ENCODE results near the gene PEX13. TPM values are rescaled to one million over a fixed set of nuclear protein-coding genes. Genes with fewer than 3 reads are reported as not detected.

The PEX13 gene
- total and polyA plus RNA-seq, 2 donors (not counting 3 experiments of a cell fraction or from before 2014, with no cell fraction given) = 18.0 to 21.0 TPM

- no peak for TF ChIP-seq EZH2 (IDR thresholded peaks at IDR 0.05; ENCODE audit: borderline replicate concordance, low read depth, low read length, severe bottlenecking)
- TF ChIP-seq JUN (IDR thresholded peaks at IDR 0.05; ENCODE audit: borderline replicate concordance, insufficient read depth, insufficient read length, low read depth) = no peak
- TF ChIP-seq MAX (IDR thresholded peaks at IDR 0.05; ENCODE audit: insufficient read depth, insufficient read length) = no peak
- no peak for TF ChIP-seq POLR2A (IDR thresholded peaks at IDR 0.05; ENCODE audit: low read depth, low read length)
- no peak for TF ChIP-seq CTCF (IDR thresholded peaks at IDR 0.05; ENCODE audit: extremely low read depth in 1 of 2, insufficient read depth in 1 of 2, low read depth in 1 of 2, low read length in 2 of 2)
- TF ChIP-seq FOS (IDR thresholded peaks at IDR 0.05; ENCODE audit: borderline replicate concordance, insufficient read depth, low read length) = no peak
- TF ChIP-seq POLR2AphosphoS5 (IDR thresholded peaks at IDR 0.05; ENCODE audit: insufficient read depth, low read depth, low read length) = no peak
- no peak for TF ChIP-seq GATA2 (IDR thresholded peaks at IDR 0.05; ENCODE audit: insufficient read depth, insufficient read length, low read depth, low read length)
- TF ChIP-seq MYC (IDR thresholded peaks at IDR 0.05; ENCODE audit: low read depth, low read length) = no peak
- intact Hi-C loops (cut with micrococcal nuclease) = no loop called here
- Histone ChIP-seq H4K20me1 (replicated peaks; ENCODE audit: control insufficient read depth, extremely low read depth, insufficient read depth, low read length) (no peaks in the 10 kb centered on the region), H3K9ac (replicated peaks; ENCODE audit: extremely low read depth, insufficient read depth, low read length) (no peak overlapping the region), H3K9me3 (replicated peaks; ENCODE audit: control insufficient read depth, insufficient read depth, low read length) (no peaks in the 10 kb centered on the region), H3K36me3 (ENCODE audit: control insufficient read depth in 2 of 2, extremely low read depth in 1 of 2, insufficient read depth in 2 of 2, low read length in 2 of 2) (no peaks in the 10 kb centered on the region), H3K4me2 (ENCODE audit: insufficient read depth, low read length) (no peak overlapping the region), H3K4me1 (ENCODE audit: control insufficient read depth, extremely low read depth, insufficient read depth, low read length) (no peaks in the 10 kb centered on the region), H3K27me3 (ENCODE audit: control insufficient read depth in 2 of 2, insufficient read depth in 2 of 2, low read length in 2 of 2) (no peaks in the 10 kb centered on the region), H3K79me2 (ENCODE audit: control insufficient read depth, insufficient read depth, low read length) (no peaks in the 10 kb centered on the region), H3K4me3 (replicated peaks in 1 of 3; ENCODE audit: insufficient read depth in 1 of 3, low read depth in 1 of 3, low read length in 3 of 3) (no peak overlapping the region), H2AFZ (ENCODE audit: low read depth, low read length) (no peak overlapping the region), H3K27ac (ENCODE audit: insufficient read depth, low read depth, low read length) (no peak overlapping the region), H3K9me1 (replicated peaks; ENCODE audit: control insufficient read depth, extremely low read depth, insufficient read depth, low read length) (no peaks in the 10 kb centered on the region)
- BruUV-seq (replicated peaks) = no TSS peak
- ChIA-PET POLR2A (no interaction called here), CTCF (no interaction called here)
- DNase-seq (ENCODE audit: low read depth, low spot score) (no peak), FAIRE-seq (no peak)
- dilution Hi-C loops (cut with MboI; ENCODE audit: extremely low pct_ligation_motif_present, low sequenced_read_pairs) = no loop called here
These were observed 32.8 kb upstream of the PEX13 start for GRCh38 chr2:60984720-60985119.
